ENCODE measurements around the gene GADD45B.

- TF ChIP-seq RAD21 (IDR thresholded peaks at IDR 0.05; ENCODE audit: low read length), result no peak
- TF ChIP-seq, protein P1, sequence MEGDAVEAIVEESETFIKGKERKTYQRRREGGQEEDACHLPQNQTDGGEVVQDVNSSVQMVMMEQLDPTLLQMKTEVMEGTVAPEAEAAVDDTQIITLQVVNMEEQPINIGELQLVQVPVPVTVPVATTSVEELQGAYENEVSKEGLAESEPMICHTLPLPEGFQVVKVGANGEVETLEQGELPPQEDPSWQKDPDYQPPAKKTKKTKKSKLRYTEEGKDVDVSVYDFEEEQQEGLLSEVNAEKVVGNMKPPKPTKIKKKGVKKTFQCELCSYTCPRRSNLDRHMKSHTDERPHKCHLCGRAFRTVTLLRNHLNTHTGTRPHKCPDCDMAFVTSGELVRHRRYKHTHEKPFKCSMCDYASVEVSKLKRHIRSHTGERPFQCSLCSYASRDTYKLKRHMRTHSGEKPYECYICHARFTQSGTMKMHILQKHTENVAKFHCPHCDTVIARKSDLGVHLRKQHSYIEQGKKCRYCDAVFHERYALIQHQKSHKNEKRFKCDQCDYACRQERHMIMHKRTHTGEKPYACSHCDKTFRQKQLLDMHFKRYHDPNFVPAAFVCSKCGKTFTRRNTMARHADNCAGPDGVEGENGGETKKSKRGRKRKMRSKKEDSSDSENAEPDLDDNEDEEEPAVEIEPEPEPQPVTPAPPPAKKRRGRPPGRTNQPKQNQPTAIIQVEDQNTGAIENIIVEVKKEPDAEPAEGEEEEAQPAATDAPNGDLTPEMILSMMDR (conservative IDR thresholded peaks at IDR 0.05; ENCODE audit: low read depth, low read length), result no peak
- no peak for TF ChIP-seq POLR2A (IDR thresholded peaks at IDR 0.05; ENCODE audit: low read depth, low read length)
- no peak for TF ChIP-seq SMC3 (IDR thresholded peaks at IDR 0.05; ENCODE audit: low read depth, low read length)
- TF ChIP-seq MXI1 (IDR thresholded peaks at IDR 0.05; ENCODE audit: borderline replicate concordance, low read depth, low read length), result no peak
- TF ChIP-seq, protein P2, sequence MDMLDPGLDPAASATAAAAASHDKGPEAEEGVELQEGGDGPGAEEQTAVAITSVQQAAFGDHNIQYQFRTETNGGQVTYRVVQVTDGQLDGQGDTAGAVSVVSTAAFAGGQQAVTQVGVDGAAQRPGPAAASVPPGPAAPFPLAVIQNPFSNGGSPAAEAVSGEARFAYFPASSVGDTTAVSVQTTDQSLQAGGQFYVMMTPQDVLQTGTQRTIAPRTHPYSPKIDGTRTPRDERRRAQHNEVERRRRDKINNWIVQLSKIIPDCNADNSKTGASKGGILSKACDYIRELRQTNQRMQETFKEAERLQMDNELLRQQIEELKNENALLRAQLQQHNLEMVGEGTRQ (IDR thresholded peaks at IDR 0.05; ENCODE audit: low read depth, low read length), result no peak
- no peak for TF ChIP-seq CEBPB (IDR thresholded peaks at IDR 0.05; ENCODE audit: low read depth, low read length)
Observed at GRCh38 chr19:2433854-2434253, 42.1 kb upstream of the GADD45B start.

Data from IMR-90 (cell line).